ENCODE data around the gene LMNTD1.

DNA sequence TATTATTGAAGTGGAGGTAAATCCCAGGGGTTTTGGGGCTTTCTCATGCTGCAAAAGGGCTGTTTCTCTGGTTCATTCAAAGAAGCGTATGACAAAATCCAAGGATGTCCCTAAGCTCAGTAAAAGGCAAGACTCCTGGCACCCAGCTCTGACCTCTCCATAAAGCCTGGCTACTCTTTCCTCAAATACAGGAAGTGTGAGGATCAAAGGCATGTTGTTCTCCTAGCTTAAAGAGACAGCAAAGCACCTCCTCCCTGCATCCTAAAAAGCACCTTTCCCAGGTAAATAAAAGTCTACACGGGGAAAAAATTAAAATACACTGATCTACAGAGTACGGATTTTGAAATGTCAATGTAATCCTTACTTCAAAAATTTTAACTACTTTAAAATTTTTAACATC, 118.6 kb downstream of the LMNTD1 start:
- no peak for TF ChIP-seq POLR2AphosphoS5 (IDR thresholded peaks at IDR 0.05; ENCODE audit: low read depth, low read length)
- no peak for TF ChIP-seq NFIC (IDR thresholded peaks at IDR 0.05; ENCODE audit: borderline replicate concordance)
- TF ChIP-seq, protein P1, sequence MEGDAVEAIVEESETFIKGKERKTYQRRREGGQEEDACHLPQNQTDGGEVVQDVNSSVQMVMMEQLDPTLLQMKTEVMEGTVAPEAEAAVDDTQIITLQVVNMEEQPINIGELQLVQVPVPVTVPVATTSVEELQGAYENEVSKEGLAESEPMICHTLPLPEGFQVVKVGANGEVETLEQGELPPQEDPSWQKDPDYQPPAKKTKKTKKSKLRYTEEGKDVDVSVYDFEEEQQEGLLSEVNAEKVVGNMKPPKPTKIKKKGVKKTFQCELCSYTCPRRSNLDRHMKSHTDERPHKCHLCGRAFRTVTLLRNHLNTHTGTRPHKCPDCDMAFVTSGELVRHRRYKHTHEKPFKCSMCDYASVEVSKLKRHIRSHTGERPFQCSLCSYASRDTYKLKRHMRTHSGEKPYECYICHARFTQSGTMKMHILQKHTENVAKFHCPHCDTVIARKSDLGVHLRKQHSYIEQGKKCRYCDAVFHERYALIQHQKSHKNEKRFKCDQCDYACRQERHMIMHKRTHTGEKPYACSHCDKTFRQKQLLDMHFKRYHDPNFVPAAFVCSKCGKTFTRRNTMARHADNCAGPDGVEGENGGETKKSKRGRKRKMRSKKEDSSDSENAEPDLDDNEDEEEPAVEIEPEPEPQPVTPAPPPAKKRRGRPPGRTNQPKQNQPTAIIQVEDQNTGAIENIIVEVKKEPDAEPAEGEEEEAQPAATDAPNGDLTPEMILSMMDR (IDR thresholded peaks at IDR 0.05) = no peak
- TF ChIP-seq, protein P2, sequence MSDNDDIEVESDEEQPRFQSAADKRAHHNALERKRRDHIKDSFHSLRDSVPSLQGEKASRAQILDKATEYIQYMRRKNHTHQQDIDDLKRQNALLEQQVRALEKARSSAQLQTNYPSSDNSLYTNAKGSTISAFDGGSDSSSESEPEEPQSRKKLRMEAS (IDR thresholded peaks at IDR 0.05; ENCODE audit: low read depth) = no peak
- TF ChIP-seq JUND (IDR thresholded peaks at IDR 0.05) = no peak
